Natural killer cell (primary cell): ENCODE results near the gene SERPINI1. TPM values are rescaled to one million over a fixed set of nuclear protein-coding genes. Genes with fewer than 3 reads are reported as not detected.

Experiments used
- ATAC-seq, 3 donors: fragments of 150-1000 bp in 2 of 3; fragments of 200-7000 bp in 1 of 3; cut with Tn5 transposase; 1 replicate in 1 of 3; 2 replicates in 2 of 3; pipeline ENCODE4 v1.10.0; 2021; ENCODE audit warnings: mild to moderate bottlenecking in 2 of 3, moderate library complexity in 2 of 3
- DNase-seq, 2 donors: peaks; one replicate each; pipeline versions ENCODE4 v3.0.0 to v3.0.0-alpha.2; 2013 to 2021; ENCODE audit warnings: mixed read lengths in 1 of 2
- H3K27ac ChIP-seq: one replicate; pipeline ENCODE4 v1.5.1; 2013; ENCODE audit warnings: mild to moderate bottlenecking, low read length
- H3K27me3 ChIP-seq: one replicate; pipeline ENCODE4 v1.6.1; 2013; ENCODE audit warnings: low read length; ENCODE audit not compliant: control insufficient read depth, insufficient read depth
- H3K36me3 ChIP-seq: one replicate; pipeline ENCODE4 v1.6.1; 2013; ENCODE audit warnings: low read length; ENCODE audit not compliant: control insufficient read depth, insufficient read depth
- H3K4me1 ChIP-seq: one replicate; pipeline ENCODE4 v1.6.1; 2013; ENCODE audit warnings: low read length; ENCODE audit not compliant: control insufficient read depth, insufficient read depth
- H3K4me3 ChIP-seq: one replicate; pipeline ENCODE4 v1.5.1; 2013; ENCODE audit warnings: low read length
- H3K9me3 ChIP-seq: one replicate; pipeline ENCODE4 v1.6.1; 2013; ENCODE audit warnings: low read length; ENCODE audit not compliant: control insufficient read depth, insufficient read depth
- H3K27ac Mint-ChIP-seq, 2 donors: one replicate each; pipeline ENCODE4 v1.8.0; 2022; ENCODE audit warnings: mild to moderate bottlenecking in 2 of 2, mixed read lengths in 2 of 2, moderate library complexity in 1 of 2
- H3K27me3 Mint-ChIP-seq, 2 donors: one replicate each; pipeline ENCODE4 v1.8.0; 2022; ENCODE audit warnings: low read depth in 2 of 2, mixed read lengths in 2 of 2
- H3K36me3 Mint-ChIP-seq: one replicate; pipeline ENCODE4 v1.8.0; 2022; ENCODE audit warnings: mixed read lengths
- H3K4me1 Mint-ChIP-seq, 2 donors: one replicate each; pipeline ENCODE4 v1.8.0; 2022; ENCODE audit warnings: mixed read lengths in 2 of 2
- H3K4me3 Mint-ChIP-seq: one replicate; pipeline ENCODE4 v1.8.0; 2022; ENCODE audit warnings: mild to moderate bottlenecking, moderate library complexity, mixed read lengths
- H3K9me3 Mint-ChIP-seq, 2 donors: one replicate each; pipeline ENCODE4 v1.8.0; 2022; ENCODE audit warnings: mixed read lengths in 2 of 2
- WGBS: methylation state at CpG from one replicate; pipeline ENCODE4 v1.1.7; 2013; ENCODE audit warnings: missing lambda C conversion rate; ENCODE audit not compliant: insufficient coverage; 5-methylcytosine and 5-hydroxymethylcytosine counted together
- intact Hi-C: fragments of 100-400 bp; cut with micrococcal nuclease; formaldehyde crosslinking; loops from one replicate; pipeline ENCODE4 v1.14.2; 2022
- total RNA-seq, 4 donors: library from RNA; stranded (reverse); fragments of 120-200 nt in 1 of 4; gene quantifications; one replicate each; pipeline versions ENCODE4 v1.2.3 to v1.2.4, GENCODE V29; 2013 to 2022
- TF ChIP-seq, protein P1 (sequence below): fragments of 200-600 bp; IDR thresholded peaks from one replicate; pipeline ENCODE4 v1.8.0; 2022; ENCODE audit warnings: antibody characterized with exemption

Gene SERPINI1
- total RNA-seq, 3 donors from 2014 or later (not counting 1 experiment from before 2014, with no cell fraction given) = 5.6 to 9.3 (median 8.5) TPM

DNA sequence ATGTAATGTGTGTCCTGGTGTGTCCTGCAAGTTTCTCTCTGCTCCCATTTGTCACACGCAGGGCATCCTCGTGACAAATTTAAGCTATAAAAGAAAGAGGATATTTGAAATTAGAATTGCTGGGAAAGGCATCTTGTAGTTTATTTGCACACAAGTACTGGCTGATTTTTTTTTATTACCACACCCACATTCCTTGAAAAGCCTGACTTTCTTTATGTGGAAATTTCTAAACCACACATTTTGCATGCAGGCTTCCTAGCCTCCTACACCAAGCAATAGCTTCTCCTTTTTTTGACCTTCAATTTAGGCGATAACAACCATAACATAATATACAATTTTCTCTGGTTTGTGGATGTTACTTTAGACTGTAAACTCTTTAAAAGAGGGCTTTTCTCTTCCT, 126.1 kb downstream of the SERPINI1 start:
- ATAC-seq (no peak), DNase-seq (no peak)
- Histone ChIP-seq H3K4me3 (no peak overlapping the region), H3K27ac (no peak overlapping the region), H3K4me1 (no peaks in the 10 kb centered on the region), H3K27me3 (no peaks in the 10 kb centered on the region), H3K36me3 (no peaks in the 10 kb centered on the region), H3K9me3 (no peaks in the 10 kb centered on the region)
- intact Hi-C loops = no loop called here
- 64% methylated on average over 2 of the region's 3 CpGs for WGBS
- Mint-ChIP-seq H3K4me1 (no peaks in the 10 kb centered on the region), H3K36me3 (no peaks in the 10 kb centered on the region), H3K9me3 (no peaks in the 10 kb centered on the region), H3K4me3 (no peak overlapping the region), H3K27me3 (no peaks in the 10 kb centered on the region), H3K27ac (no peak overlapping the region)
- TF ChIP-seq, protein P1, sequence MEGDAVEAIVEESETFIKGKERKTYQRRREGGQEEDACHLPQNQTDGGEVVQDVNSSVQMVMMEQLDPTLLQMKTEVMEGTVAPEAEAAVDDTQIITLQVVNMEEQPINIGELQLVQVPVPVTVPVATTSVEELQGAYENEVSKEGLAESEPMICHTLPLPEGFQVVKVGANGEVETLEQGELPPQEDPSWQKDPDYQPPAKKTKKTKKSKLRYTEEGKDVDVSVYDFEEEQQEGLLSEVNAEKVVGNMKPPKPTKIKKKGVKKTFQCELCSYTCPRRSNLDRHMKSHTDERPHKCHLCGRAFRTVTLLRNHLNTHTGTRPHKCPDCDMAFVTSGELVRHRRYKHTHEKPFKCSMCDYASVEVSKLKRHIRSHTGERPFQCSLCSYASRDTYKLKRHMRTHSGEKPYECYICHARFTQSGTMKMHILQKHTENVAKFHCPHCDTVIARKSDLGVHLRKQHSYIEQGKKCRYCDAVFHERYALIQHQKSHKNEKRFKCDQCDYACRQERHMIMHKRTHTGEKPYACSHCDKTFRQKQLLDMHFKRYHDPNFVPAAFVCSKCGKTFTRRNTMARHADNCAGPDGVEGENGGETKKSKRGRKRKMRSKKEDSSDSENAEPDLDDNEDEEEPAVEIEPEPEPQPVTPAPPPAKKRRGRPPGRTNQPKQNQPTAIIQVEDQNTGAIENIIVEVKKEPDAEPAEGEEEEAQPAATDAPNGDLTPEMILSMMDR = no peak

- Histone ChIP-seq H3K9me3 (no peaks in the 10 kb centered on the region), H3K27me3 (no peaks in the 10 kb centered on the region), H3K36me3 (no peaks in the 10 kb centered on the region), H3K27ac (no peak overlapping the region), H3K4me1 (no peaks in the 10 kb centered on the region), H3K4me3 (no peak overlapping the region)
- H3K4me1 Mint-ChIP-seq = no peaks in the 10 kb centered on the region
- no peak overlapping the region for H3K4me3 Mint-ChIP-seq
- DNase-seq = no peak
- intact Hi-C loops = no loop called here
- no peaks in the 10 kb centered on the region for H3K27me3 Mint-ChIP-seq
- H3K9me3 Mint-ChIP-seq = no peaks in the 10 kb centered on the region
- TF ChIP-seq, protein P1 = no peak
- H3K27ac Mint-ChIP-seq = no peak overlapping the region
- H3K36me3 Mint-ChIP-seq = no peaks in the 10 kb centered on the region
- WGBS = 70% methylated on average over 4 of the region's 6 CpGs
- no peak for ATAC-seq
These were observed 126.7 kb downstream of the SERPINI1 start for GRCh38 chr3:167862104-167862730.

- no peak overlapping the region for H3K4me3 Mint-ChIP-seq
- intact Hi-C loops = no loop called here
- H3K9me3 Mint-ChIP-seq = no peaks in the 10 kb centered on the region
- DNase-seq (no peak), ATAC-seq (no peak)
- Histone ChIP-seq H3K36me3 (no peaks in the 10 kb centered on the region), H3K4me1 (no peaks in the 10 kb centered on the region), H3K4me3 (no peak overlapping the region), H3K9me3 (no peaks in the 10 kb centered on the region), H3K27me3 (no peaks in the 10 kb centered on the region), H3K27ac (no peak overlapping the region)
- H3K27ac Mint-ChIP-seq = no peak overlapping the region
- TF ChIP-seq, protein P1 = no peak
- H3K36me3 Mint-ChIP-seq = no peaks in the 10 kb centered on the region
- peaks cover 0 to 2% of the 10 kb centered on the region in 2 donors for H3K27me3 Mint-ChIP-seq
- WGBS = 69% methylated on average over 9 of the region's 9 CpGs
- H3K4me1 Mint-ChIP-seq = no peaks in the 10 kb centered on the region
These were observed 128.5 kb downstream of the SERPINI1 start for GRCh38 chr3:167863811-167864551.
